Measurements from ENCODE around the gene GPC6. TPM values are rescaled to one million over a fixed set of nuclear protein-coding genes. Genes with fewer than 3 reads are reported as not detected.
"Not testable (repeated sequence)": the region's sequence is repeated elsewhere in the genome, so short reads cannot be mapped to it uniquely, and the experiment has no call there.

Gene GPC6
- total RNA-seq, 1 experiment from 2014 or later: not detected

GRCh38 chr13:93425411-93425810 is 198.8 kb downstream of the GPC6 start:
- no peak for DNase-seq (ENCODE audit: low spot score)

DNA sequence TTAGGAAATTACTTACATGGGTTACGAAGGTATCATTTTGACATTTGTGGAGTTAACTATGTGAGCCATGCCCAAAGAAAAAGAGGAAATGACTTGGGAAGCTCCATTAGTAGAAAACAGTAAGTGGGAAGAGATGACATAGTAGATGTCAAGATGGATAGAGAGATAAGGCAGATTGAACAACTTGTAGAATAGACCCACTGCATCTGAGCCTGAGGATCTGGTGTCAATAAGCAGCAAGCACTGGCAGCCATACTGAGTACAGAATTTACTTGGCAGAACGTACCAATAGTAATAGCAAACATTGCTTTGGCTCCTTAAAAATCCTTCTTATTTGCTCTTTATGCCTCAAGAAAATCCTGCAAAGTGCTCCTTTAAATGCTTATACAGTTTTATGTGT is 203.8 kb downstream of the GPC6 start:
- no peak for DNase-seq (ENCODE audit: low spot score)

DNA sequence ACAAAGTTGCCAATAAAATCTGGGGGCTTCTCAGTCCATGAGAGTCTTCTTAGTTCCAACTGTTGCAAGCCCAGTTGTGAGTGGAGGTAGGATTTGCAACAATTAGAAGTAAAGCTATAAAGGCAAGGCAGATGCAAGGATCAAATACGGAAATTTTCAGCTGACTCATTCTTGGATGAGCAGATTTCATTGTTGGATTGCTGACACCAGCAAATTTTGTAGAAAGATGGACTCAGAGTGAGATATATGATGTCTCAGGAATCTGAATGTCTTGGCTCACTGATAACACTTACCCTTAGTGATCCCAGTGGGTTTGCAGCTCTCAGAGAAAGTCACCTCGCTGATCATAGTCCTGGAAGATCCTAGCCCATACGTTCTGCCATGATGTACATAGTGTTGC is 209.0 kb downstream of the GPC6 start:
- no peak for DNase-seq (ENCODE audit: low spot score)

GRCh38 chr13:93437081-93437480 is 210.5 kb downstream of the GPC6 start:
- DNase-seq (ENCODE audit: low spot score): no peak

DNA sequence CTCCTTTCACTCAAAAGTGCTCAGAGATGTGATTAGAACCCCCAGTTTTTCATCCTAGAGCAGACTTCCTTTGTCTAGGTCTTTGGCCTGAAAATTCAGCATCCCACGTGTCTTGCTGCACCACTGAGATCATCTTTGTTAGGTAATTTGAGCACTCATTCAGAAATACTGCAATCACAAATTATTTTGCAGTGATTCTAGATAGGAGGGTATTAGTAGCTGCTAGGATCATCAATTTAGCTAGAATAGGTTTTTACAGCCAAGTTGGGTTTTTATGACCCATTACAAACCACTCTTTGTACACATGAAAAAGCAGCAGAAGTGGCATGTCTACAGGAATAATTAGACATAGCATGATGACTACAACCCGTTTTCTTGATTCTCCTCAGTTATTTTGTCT is 219.6 kb downstream of the GPC6 start:
- no peak for DNase-seq (ENCODE audit: low spot score)

GRCh38 chr13:93450191-93450621 is 223.6 kb downstream of the GPC6 start:
- DNase-seq (ENCODE audit: low spot score): no peak

GRCh38 chr13:93450761-93451160 is 224.2 kb downstream of the GPC6 start:
- no peak for DNase-seq (ENCODE audit: low spot score)

DNA sequence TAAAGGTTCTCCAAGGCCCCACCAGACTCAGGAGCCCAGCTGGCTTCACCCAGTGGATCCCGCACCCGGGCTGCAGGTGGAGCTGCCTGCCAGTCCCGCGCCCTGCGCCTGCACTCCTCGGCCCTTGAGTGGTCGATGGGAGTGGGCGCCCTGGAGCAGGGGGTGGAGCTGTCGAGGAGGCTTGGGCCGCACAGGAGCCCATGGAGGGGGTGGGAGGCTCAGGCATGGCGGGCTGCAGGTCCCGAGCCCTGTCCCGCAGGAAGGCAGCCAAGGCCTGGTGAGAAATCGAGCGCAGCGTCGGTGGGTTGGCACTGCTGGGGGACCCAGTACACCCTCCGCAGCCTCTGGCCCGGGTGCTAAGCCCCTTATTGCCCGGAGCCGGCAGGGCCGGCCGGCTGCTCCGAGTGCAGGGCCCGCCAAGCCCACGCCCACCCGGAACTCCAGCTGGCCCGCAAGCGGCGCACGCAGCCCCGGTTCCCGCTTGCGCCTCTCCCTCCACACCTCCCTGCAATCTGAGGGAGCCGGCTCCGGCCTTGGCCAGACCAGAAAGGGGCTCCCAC is 228.1 kb downstream of the GPC6 start:
- DNase-seq (ENCODE audit: low spot score): not testable (repeated sequence)

DNA sequence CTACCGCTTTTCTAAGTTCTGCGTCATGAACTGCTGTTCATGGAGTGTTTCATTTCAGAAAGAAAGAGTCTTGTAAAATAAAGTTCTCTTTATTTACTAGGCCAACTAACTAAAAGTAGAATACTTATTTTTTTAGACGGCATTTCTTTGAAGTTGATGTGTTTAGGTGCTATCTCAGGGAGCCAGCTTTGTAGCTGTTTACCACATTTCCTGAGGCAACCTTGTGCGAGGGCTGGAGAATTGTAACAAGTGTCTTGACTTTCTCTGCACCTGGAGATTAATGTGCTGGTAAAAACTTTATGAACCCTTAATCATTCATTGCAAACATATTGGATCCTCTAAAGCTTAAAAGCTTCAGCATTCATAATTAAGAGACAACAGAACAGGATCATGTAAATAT is 229.3 kb downstream of the GPC6 start:
- DNase-seq (ENCODE audit: low spot score): no peak

DNA sequence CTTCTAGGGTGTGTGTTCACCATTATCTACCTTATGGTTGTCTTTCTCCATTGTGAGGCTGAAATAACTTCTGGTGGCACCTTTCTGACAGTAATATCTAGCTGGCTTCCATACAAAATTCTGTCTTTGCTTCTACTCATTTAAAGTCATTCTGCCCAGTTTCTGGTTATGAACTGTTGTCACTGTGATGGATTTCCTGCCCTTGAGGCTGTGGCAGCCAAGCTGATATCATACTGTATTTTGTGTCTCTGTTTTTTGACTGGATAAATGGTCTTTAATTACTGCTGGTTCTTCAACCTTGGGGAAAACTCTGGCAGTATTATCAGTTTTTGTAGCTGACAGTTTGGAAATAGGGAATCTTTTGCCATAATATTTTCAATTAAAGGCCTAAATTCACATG is 233.4 kb downstream of the GPC6 start:
- DNase-seq (ENCODE audit: low spot score): no peak

GRCh38 chr13:93462151-93462550 is 235.5 kb downstream of the GPC6 start:
- DNase-seq (ENCODE audit: low spot score): no peak

DNA sequence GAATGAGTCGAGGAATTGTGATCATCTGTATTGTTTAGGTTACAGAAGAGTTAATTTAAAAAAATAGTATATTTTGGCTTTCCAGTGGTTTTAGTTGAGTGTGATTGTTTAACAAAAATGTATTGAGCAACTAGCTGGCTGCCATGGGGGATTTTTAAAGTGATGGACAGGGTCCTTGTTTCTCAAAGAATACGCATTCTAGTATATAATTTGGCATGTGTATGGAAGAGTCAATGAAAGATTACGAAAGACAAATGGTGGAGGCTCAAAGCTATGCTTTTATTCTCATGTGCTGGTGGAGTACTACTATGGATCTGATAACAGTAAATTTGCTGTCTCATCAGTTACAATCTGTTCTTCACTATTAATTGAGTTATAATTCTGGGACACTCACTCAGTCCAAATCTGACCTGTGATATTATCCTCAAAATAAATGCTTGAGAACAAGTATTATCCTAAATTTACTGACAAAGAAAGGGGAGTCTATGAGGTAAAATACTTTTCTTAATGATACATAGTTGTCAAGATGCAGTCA is 240.0 kb downstream of the GPC6 start:
- DNase-seq (ENCODE audit: low spot score): no peak

GRCh38 chr13:93467175-93467574 is 240.6 kb downstream of the GPC6 start:
- DNase-seq (ENCODE audit: low spot score): no peak

DNA sequence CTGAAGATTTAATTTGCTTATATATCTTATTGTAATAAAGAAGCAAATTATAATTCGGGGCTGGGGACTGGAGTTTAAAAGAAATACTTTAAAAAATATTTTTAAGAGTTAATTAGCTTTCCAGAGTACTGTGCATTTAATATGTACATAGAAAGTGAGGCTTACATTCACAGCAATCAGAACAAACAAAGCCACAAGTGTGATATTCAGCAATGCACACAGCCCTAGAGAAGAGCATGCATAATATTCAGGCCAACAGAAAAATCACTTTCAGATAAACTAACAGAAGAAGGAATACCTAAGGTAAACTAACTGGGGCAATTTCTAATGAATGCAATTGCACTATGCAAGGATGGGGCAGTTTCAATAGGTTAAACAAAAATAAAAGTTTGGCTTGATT is 241.8 kb downstream of the GPC6 start:
- no peak for DNase-seq (ENCODE audit: low spot score)

- no peak for DNase-seq (ENCODE audit: low spot score)
These were observed 245.7 kb downstream of the GPC6 start for GRCh38 chr13:93472296-93472695.

GRCh38 chr13:93472814-93473296 is 246.2 kb downstream of the GPC6 start:
- no peak for DNase-seq (ENCODE audit: low spot score)

DNA sequence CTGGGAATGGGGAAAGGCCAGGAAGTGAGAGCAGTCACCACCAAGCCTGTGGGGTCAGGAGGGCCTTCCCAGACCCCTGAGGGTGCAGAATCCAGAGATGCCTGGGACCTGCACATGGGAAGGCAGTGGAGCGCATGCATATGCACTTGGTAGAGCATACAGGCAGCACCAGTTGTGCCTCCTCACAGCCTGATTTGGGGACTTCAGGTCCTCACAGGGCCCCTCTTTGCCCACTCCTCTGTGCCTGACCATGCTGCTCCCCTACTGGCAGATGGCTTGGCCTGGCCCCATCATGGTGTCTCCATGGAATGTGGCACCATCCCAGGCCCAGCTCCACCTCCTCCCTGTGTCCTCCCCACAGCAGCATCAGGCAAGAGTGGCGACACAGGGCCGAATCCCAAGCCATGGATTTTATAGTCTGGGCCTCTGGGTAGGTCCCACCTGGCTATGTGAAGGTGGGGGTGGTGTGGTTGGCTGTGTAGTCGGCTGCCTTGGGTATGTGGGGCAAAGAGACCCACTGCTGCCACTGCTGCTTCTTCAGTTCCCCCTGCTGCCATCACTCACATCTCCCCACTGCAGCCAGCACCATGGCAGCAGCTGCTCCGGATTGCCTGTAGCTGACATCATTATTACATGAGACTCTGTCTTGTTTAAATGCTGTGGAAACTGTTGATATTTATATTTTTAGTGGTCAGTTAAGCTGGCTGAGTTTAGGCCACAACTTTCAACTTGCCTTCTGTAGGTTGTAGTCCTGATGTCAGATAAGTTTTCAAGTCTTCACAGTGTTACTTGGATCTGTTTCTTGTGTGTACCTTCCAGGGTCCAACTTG is 247.0 kb downstream of the GPC6 start:
- no peak for DNase-seq (ENCODE audit: low spot score)

DNA sequence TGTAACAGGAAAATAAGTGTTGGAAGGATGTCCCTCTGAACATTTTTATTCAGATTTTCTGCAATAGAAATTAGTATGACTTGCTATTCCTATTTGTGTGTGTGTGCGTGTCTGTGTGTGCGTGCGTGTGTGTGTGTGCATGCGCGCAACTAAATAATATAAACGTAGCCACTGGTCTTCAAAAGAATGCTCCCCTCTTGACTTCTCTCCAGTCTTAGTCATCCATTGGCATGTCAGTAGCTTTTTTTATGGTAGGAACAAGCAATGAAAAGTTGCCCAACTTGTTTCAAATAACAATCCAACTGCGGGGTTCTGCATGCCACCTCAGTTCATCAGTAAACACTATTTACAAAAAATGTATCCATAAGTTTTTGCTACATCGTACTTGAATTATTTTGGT is 249.6 kb downstream of the GPC6 start:
- peak; percentile 8 for DNase-seq (ENCODE audit: low spot score)

DNA sequence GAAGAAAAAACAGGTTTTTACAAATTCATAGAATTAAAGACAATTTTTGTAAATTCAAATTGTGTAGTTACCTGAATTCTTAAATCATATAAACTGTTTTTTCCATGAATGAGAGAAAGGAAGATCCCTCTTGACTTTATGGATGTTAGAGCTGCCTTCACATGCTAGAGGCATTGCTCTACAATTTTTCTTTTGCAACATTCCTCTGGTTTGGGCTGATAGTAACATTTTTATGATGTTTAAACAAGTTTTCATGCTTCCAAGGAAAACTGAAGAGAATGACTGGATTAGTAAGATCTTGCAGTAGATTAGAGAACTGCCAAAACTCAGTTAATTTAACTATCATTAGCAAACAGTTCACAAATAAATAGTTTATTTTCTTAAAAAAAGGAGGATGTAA is 250.6 kb downstream of the GPC6 start:
- DNase-seq (ENCODE audit: low spot score): no peak

GRCh38 chr13:93480553-93481106 is 254.0 kb downstream of the GPC6 start:
- DNase-seq (ENCODE audit: low spot score): no peak

DNA sequence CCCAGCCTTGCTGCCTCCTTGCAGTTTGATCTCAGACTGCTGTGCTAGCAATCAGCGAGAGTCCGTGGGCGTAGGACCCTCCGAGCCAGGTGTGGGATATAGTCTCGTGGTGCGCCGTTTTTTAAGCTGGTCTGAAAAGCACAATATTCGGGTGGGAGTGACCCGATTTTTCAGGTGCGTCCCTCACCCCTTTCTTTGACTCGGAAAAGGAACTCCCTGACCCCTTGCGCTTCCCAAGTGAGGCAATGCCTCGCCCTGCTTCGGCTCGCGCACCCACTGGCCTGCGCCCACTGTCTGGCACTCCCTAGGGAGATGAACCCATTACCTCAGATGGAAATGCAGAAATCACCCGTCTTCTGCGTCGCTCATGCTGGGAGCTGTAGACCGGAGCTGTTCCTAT is 269.5 kb downstream of the GPC6 start:
- DNase-seq (ENCODE audit: low spot score): not testable (repeated sequence)

- no peak for DNase-seq (ENCODE audit: low spot score)
These were observed 270.5 kb downstream of the GPC6 start for GRCh38 chr13:93496985-93497673.
